DND-41 (cell line): ENCODE data around the gene HIGD1C.

Source experiments
- EZH2 ChIP-seq: IDR thresholded peaks from 3 replicates; pipeline ENCODE4 v1.6.1; 2012; ENCODE audit warnings: borderline replicate concordance, low read depth, mild to moderate bottlenecking, moderate library complexity, low read length, inconsistent platforms; ENCODE audit not compliant: severe bottlenecking
- TF ChIP-seq, protein P1 (sequence below): IDR thresholded peaks from 2 replicates; pipeline ENCODE4 v1.5.1; 2012; ENCODE audit warnings: borderline replicate concordance, low read length, moderate library complexity, mild to moderate bottlenecking; ENCODE audit not compliant: poor library complexity, severe bottlenecking; ENCODE audit errors: extremely low read depth

DNA sequence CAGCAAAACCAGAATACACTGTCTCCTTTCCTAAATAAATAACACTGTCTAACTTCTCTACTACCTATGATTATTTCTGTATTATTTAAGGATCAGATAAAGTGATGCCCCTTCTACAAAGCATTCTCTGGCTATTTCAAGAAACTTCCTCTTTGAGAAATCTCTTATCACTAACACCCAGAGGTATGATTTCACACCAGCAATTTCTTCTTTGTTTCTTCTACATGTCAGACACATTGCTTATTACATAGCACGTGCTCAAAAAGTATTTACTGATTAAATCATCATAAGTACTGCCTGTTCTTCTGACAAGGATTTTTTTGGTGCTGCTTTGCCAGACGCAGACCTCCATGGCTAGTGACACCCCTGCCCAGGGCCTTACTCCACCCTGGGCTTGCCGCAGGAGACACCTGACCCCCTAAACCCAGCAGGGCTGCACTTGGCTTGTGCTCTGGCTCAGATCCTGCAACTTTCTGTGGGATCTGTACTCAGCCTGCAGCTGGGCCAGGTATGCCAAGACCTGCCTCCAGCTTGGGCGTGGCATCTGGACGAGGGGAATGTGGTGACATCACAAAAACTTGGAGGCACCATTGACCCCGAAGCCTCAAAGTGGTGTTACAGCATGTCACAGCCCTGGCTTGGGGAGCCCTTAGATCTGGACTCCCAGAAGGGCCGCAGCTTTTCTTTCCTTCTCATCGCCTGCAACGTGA lies 15.4 kb upstream of the HIGD1C start:
- TF ChIP-seq, protein P1, sequence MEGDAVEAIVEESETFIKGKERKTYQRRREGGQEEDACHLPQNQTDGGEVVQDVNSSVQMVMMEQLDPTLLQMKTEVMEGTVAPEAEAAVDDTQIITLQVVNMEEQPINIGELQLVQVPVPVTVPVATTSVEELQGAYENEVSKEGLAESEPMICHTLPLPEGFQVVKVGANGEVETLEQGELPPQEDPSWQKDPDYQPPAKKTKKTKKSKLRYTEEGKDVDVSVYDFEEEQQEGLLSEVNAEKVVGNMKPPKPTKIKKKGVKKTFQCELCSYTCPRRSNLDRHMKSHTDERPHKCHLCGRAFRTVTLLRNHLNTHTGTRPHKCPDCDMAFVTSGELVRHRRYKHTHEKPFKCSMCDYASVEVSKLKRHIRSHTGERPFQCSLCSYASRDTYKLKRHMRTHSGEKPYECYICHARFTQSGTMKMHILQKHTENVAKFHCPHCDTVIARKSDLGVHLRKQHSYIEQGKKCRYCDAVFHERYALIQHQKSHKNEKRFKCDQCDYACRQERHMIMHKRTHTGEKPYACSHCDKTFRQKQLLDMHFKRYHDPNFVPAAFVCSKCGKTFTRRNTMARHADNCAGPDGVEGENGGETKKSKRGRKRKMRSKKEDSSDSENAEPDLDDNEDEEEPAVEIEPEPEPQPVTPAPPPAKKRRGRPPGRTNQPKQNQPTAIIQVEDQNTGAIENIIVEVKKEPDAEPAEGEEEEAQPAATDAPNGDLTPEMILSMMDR, result no peak
- no peak for TF ChIP-seq EZH2
